Gastrocnemius medialis (tissue), 4 donors: ENCODE results near the gene C4orf50.

Experiments used
- POLR2A ChIP-seq, 2 donors: fragments of 450-650 bp; IDR thresholded peaks; one replicate each; pipeline ENCODE4 v1.6.1; 2017; ENCODE audit warnings: antibody characterized with exemption in 2 of 2, mild to moderate bottlenecking in 2 of 2, moderate library complexity in 2 of 2
- TF ChIP-seq, protein P1 (sequence below), 5 experiments: fragments of 450-650 bp in 3 of 5; fragments of 200-600 bp in 2 of 5; sonication (generic) in 2 of 5; IDR thresholded peaks in 4 of 5; conservative IDR thresholded peaks in 1 of 5; 1 replicate in 4 of 5; 2 replicates in 1 of 5; pipeline ENCODE4 v1.5.1; 2016 to 2019; ENCODE audit warnings: antibody characterized with exemption in 5 of 5, mild to moderate bottlenecking in 3 of 5, moderate library complexity in 3 of 5

DNA sequence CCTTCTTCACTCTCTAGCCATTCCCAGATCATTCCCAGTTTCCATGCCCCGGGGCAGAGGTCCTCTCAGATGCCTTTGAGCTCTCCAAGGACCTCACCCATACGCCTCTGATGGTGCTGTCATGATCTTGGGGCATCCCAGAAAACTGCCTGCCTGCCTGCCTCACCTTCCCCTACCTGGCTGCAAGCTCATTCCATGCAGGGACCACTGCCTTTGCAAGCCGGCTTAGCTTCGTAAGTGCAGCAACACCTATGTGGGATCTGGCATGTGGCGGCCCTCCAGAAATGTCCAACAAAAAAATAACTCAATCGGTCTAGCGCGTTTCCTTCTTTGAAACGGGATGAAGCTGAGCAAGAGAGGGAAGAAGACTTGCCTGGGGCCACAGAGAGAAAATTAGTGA is 53.0 kb downstream of the C4orf50 start:
- TF ChIP-seq, protein P1, sequence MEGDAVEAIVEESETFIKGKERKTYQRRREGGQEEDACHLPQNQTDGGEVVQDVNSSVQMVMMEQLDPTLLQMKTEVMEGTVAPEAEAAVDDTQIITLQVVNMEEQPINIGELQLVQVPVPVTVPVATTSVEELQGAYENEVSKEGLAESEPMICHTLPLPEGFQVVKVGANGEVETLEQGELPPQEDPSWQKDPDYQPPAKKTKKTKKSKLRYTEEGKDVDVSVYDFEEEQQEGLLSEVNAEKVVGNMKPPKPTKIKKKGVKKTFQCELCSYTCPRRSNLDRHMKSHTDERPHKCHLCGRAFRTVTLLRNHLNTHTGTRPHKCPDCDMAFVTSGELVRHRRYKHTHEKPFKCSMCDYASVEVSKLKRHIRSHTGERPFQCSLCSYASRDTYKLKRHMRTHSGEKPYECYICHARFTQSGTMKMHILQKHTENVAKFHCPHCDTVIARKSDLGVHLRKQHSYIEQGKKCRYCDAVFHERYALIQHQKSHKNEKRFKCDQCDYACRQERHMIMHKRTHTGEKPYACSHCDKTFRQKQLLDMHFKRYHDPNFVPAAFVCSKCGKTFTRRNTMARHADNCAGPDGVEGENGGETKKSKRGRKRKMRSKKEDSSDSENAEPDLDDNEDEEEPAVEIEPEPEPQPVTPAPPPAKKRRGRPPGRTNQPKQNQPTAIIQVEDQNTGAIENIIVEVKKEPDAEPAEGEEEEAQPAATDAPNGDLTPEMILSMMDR (IDR thresholded peaks at IDR 0.05 in 4 of 5, conservative IDR thresholded peaks at IDR 0.05 in 1 of 5): no peak
- TF ChIP-seq POLR2A (IDR thresholded peaks at IDR 0.05): no peak
